Suprapubic skin (tissue), 3 donors: ENCODE measurements around the gene KLK3.

ENCODE experiments used
- POLR2A ChIP-seq, 2 donors: fragments of 450-650 bp; IDR thresholded peaks; one replicate each; pipeline ENCODE4 v1.6.1; 2017; ENCODE audit warnings: antibody characterized with exemption in 2 of 2, mild to moderate bottlenecking in 2 of 2, moderate library complexity in 2 of 2
- TF ChIP-seq, protein P1 (sequence below), 2 donors: fragments of 200-600 bp in 1 of 2; fragments of 450-650 bp in 1 of 2; sonication (generic) in 1 of 2; IDR thresholded peaks; one replicate each; pipeline ENCODE4 v1.5.1; 2016 to 2019; ENCODE audit warnings: antibody characterized with exemption in 2 of 2, mild to moderate bottlenecking in 1 of 2, moderate library complexity in 1 of 2

GRCh38 chr19:50882188-50882587, 27.5 kb downstream of the KLK3 start:
- TF ChIP-seq POLR2A (IDR thresholded peaks at IDR 0.05), result no peak
- TF ChIP-seq, protein P1, sequence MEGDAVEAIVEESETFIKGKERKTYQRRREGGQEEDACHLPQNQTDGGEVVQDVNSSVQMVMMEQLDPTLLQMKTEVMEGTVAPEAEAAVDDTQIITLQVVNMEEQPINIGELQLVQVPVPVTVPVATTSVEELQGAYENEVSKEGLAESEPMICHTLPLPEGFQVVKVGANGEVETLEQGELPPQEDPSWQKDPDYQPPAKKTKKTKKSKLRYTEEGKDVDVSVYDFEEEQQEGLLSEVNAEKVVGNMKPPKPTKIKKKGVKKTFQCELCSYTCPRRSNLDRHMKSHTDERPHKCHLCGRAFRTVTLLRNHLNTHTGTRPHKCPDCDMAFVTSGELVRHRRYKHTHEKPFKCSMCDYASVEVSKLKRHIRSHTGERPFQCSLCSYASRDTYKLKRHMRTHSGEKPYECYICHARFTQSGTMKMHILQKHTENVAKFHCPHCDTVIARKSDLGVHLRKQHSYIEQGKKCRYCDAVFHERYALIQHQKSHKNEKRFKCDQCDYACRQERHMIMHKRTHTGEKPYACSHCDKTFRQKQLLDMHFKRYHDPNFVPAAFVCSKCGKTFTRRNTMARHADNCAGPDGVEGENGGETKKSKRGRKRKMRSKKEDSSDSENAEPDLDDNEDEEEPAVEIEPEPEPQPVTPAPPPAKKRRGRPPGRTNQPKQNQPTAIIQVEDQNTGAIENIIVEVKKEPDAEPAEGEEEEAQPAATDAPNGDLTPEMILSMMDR (IDR thresholded peaks at IDR 0.05), result no peak
